DND-41 (cell line): ENCODE data around the gene PRR16.

Source experiments
- ATAC-seq: fragments of 200-7000 bp; cut with Tn5 transposase; 3 replicates; pipeline ENCODE4 v1.9.1; 2021; ENCODE audit warnings: low read depth; ENCODE audit not compliant: insufficient read depth
- DNase-seq: peaks from one replicate; pipeline ENCODE4 v3.0.0-alpha.2; 2020
- H2AFZ ChIP-seq: 2 replicates; pipeline ENCODE4 v1.6.0; 2012; ENCODE audit warnings: low read depth, low read length
- H3K27ac ChIP-seq: 2 replicates; pipeline ENCODE4 v1.5.1; 2012; ENCODE audit warnings: low read length, inconsistent platforms
- H3K27me3 ChIP-seq: fragments of 200-600 bp; sonication (generic); 2 replicates; pipeline ENCODE4 v1.6.0; 2012; ENCODE audit warnings: low read length, mild to moderate bottlenecking, inconsistent platforms; ENCODE audit not compliant: insufficient read depth, poor library complexity
- H3K36me3 ChIP-seq: 2 replicates; pipeline ENCODE4 v1.5.1; 2012; ENCODE audit warnings: low read length, inconsistent platforms; ENCODE audit not compliant: insufficient read depth
- H3K4me1 ChIP-seq: 2 replicates; pipeline ENCODE4 v1.5.1; 2012; ENCODE audit warnings: mild to moderate bottlenecking, low read length; ENCODE audit not compliant: insufficient read depth
- H3K4me2 ChIP-seq: 2 replicates; pipeline ENCODE4 v1.6.0; 2012; ENCODE audit warnings: mild to moderate bottlenecking, moderate library complexity, low read length, inconsistent platforms; ENCODE audit not compliant: insufficient read depth
- H3K4me3 ChIP-seq, 2 experiments: fragments of 200-600 bp in 1 of 2; shearing (Covaris generic) in 1 of 2; 2 replicates each; pipeline ENCODE4 v1.5.1; 2012 to 2016; ENCODE audit warnings: inconsistent platforms in 2 of 2, low read length in 2 of 2, mild to moderate bottlenecking in 2 of 2, low read depth in 1 of 2, moderate library complexity in 1 of 2
- H3K79me2 ChIP-seq: 2 replicates; pipeline ENCODE4 v1.6.0; 2012; ENCODE audit warnings: low read length, inconsistent platforms; ENCODE audit not compliant: insufficient read depth
- H3K9ac ChIP-seq: 2 replicates; pipeline ENCODE4 v1.6.0; 2012; ENCODE audit warnings: low read depth, mild to moderate bottlenecking, inconsistent platforms, low read length, moderate library complexity
- H3K9me3 ChIP-seq: 2 replicates; pipeline ENCODE4 v1.5.1; 2012; ENCODE audit warnings: low read length, moderate library complexity, mild to moderate bottlenecking, inconsistent platforms; ENCODE audit not compliant: insufficient read depth, severe bottlenecking
- H4K20me1 ChIP-seq: 2 replicates; pipeline ENCODE4 v1.6.0; 2012; ENCODE audit warnings: low read length; ENCODE audit not compliant: insufficient read depth
- CTCF ChIP-seq: IDR thresholded peaks from 2 replicates; pipeline ENCODE4 v1.5.1; 2012; ENCODE audit warnings: borderline replicate concordance, low read length, moderate library complexity, mild to moderate bottlenecking; ENCODE audit not compliant: poor library complexity, severe bottlenecking; ENCODE audit errors: extremely low read depth
- EZH2 ChIP-seq: IDR thresholded peaks from 3 replicates; pipeline ENCODE4 v1.6.1; 2012; ENCODE audit warnings: borderline replicate concordance, low read depth, mild to moderate bottlenecking, moderate library complexity, low read length, inconsistent platforms; ENCODE audit not compliant: severe bottlenecking

The PRR16 gene

GRCh38 chr5:120555345-120555744, 91.2 kb downstream of the PRR16 start:
- peaks cover 3% of the 10 kb centered on the region for H3K9me3 ChIP-seq
- H2AFZ ChIP-seq, result no peak overlapping the region
- ATAC-seq, result no peak
- H3K4me3 ChIP-seq, result no peak overlapping the region
- H3K79me2 ChIP-seq, result no peaks in the 10 kb centered on the region
- H4K20me1 ChIP-seq, result no peaks in the 10 kb centered on the region
- no peak overlapping the region for H3K27ac ChIP-seq
- no peak for DNase-seq
- H3K36me3 ChIP-seq, result no peaks in the 10 kb centered on the region
- no peaks in the 10 kb centered on the region for H3K27me3 ChIP-seq
- H3K4me1 ChIP-seq, result no peaks in the 10 kb centered on the region
- no peak overlapping the region for H3K4me2 ChIP-seq
- H3K9ac ChIP-seq, result no peak overlapping the region
- TF ChIP-seq EZH2 (no peak), CTCF (no peak)

- Histone ChIP-seq H3K27me3 (no peaks in the 10 kb centered on the region), H3K4me3 (no peak overlapping the region), H4K20me1 (no peaks in the 10 kb centered on the region), H3K79me2 (no peaks in the 10 kb centered on the region), H2AFZ (peak overlapping the region; percentile 13; the same call in 1 of the 2 replicates), H3K27ac (no peak overlapping the region), H3K9ac (no peak overlapping the region), H3K36me3 (no peaks in the 10 kb centered on the region), H3K4me1 (no peaks in the 10 kb centered on the region), H3K9me3 (peaks cover 5% of the 10 kb centered on the region), H3K4me2 (no peak overlapping the region)
- TF ChIP-seq CTCF (no peak), EZH2 (no peak)
- ATAC-seq (no peak), DNase-seq (no peak)
Observed at GRCh38 chr5:120564013-120564412, 99.9 kb downstream of the PRR16 start.

GRCh38 chr5:120567066-120567465, 103.0 kb downstream of the PRR16 start:
- Histone ChIP-seq H3K27me3 (no peaks in the 10 kb centered on the region), H2AFZ (no peak overlapping the region), H3K79me2 (no peaks in the 10 kb centered on the region), H3K4me1 (no peaks in the 10 kb centered on the region), H3K9me3 (peaks cover 3% of the 10 kb centered on the region), H3K36me3 (no peaks in the 10 kb centered on the region), H3K27ac (no peak overlapping the region), H3K9ac (no peak overlapping the region), H4K20me1 (no peaks in the 10 kb centered on the region), H3K4me2 (no peak overlapping the region), H3K4me3 (no peak overlapping the region)
- ATAC-seq, result no peak
- TF ChIP-seq EZH2 (no peak), CTCF (no peak)
- DNase-seq, result no peak

- Histone ChIP-seq H3K36me3 (no peaks in the 10 kb centered on the region), H3K9ac (no peak overlapping the region), H4K20me1 (no peaks in the 10 kb centered on the region), H3K9me3 (peaks cover 3% of the 10 kb centered on the region), H3K27ac (no peak overlapping the region), H2AFZ (no peak overlapping the region), H3K79me2 (no peaks in the 10 kb centered on the region), H3K27me3 (no peaks in the 10 kb centered on the region), H3K4me3 (no peak overlapping the region), H3K4me2 (no peak overlapping the region), H3K4me1 (no peaks in the 10 kb centered on the region)
- DNase-seq, result no peak
- TF ChIP-seq CTCF (no peak), EZH2 (no peak)
- ATAC-seq, result no peak
Observed at GRCh38 chr5:120567921-120568320, 103.8 kb downstream of the PRR16 start.
